Stimulated activated memory B cell treated with anti-CD40 and anti-IgM and Interleukin-4, amounts not matched to agents 10 μg/mL and 1 μg/mL and 100 μg/mL, for 72 hours (primary cell): ENCODE results near the gene REPIN1.

Experiments used
- ATAC-seq: fragments of 150-1000 bp; cut with Tn5 transposase; 2 replicates; pipeline ENCODE4 v1.10.0; 2021
- H3K27ac Mint-ChIP-seq: one replicate; pipeline ENCODE4 v1.8.0; 2022; ENCODE audit warnings: mild to moderate bottlenecking, mixed read lengths
- H3K27me3 Mint-ChIP-seq: one replicate; pipeline ENCODE4 v1.8.0; 2022; ENCODE audit warnings: mixed read lengths
- H3K36me3 Mint-ChIP-seq: one replicate; pipeline ENCODE4 v1.8.0; 2022; ENCODE audit warnings: mixed read lengths
- H3K4me1 Mint-ChIP-seq: one replicate; pipeline ENCODE4 v1.8.0; 2022; ENCODE audit warnings: mixed read lengths
- H3K4me3 Mint-ChIP-seq: one replicate; pipeline ENCODE4 v1.8.0; 2022; ENCODE audit warnings: mild to moderate bottlenecking, moderate library complexity, mixed read lengths
- H3K9me3 Mint-ChIP-seq: one replicate; pipeline ENCODE4 v1.8.0; 2022; ENCODE audit warnings: mixed read lengths

Gene REPIN1

GRCh38 chr7:150407588-150408392 is 39.2 kb downstream of the REPIN1 start:
- peak overlapping the region; percentile 93 for H3K27ac Mint-ChIP-seq
- no peak for ATAC-seq
- H3K9me3 Mint-ChIP-seq, result no peaks in the 10 kb centered on the region
- H3K4me1 Mint-ChIP-seq, result peaks cover 63% of the 10 kb centered on the region
- H3K4me3 Mint-ChIP-seq, result peak overlapping the region; percentile 63
- peaks cover 45% of the 10 kb centered on the region for H3K36me3 Mint-ChIP-seq
- no peaks in the 10 kb centered on the region for H3K27me3 Mint-ChIP-seq

GRCh38 chr7:150408393-150409299 is 40.0 kb downstream of the REPIN1 start:
- peak; percentile 81 for ATAC-seq
- peak overlapping the region; percentile 93 for H3K27ac Mint-ChIP-seq

GRCh38 chr7:150409300-150410030 is 40.8 kb downstream of the REPIN1 start:
- Mint-ChIP-seq H3K4me3 (peak overlapping the region; percentile 63), H3K4me1 (peaks cover 57% of the 10 kb centered on the region), H3K9me3 (no peaks in the 10 kb centered on the region), H3K36me3 (peaks cover 53% of the 10 kb centered on the region), H3K27me3 (no peaks in the 10 kb centered on the region), H3K27ac (peak overlapping the region; percentile 93)
- no peak for ATAC-seq

More at GRCh38 chr7:150408393-150409299, 40.0 kb downstream of the REPIN1 start:
- H3K36me3 Mint-ChIP-seq, result peaks cover 53% of the 10 kb centered on the region
- peaks cover 63% of the 10 kb centered on the region for H3K4me1 Mint-ChIP-seq
- peak overlapping the region; percentile 63 for H3K4me3 Mint-ChIP-seq
- H3K9me3 Mint-ChIP-seq, result no peaks in the 10 kb centered on the region
- no peaks in the 10 kb centered on the region for H3K27me3 Mint-ChIP-seq

- H3K4me3 Mint-ChIP-seq, result no peak overlapping the region
- peaks cover 53% of the 10 kb centered on the region for H3K36me3 Mint-ChIP-seq
- H3K27ac Mint-ChIP-seq, result no peak overlapping the region
- H3K4me1 Mint-ChIP-seq, result peaks cover 58% of the 10 kb centered on the region
- ATAC-seq, result no peak
- H3K27me3 Mint-ChIP-seq, result no peaks in the 10 kb centered on the region
- no peaks in the 10 kb centered on the region for H3K9me3 Mint-ChIP-seq
These were observed 41.5 kb downstream of the REPIN1 start for GRCh38 chr7:150410131-150410530.

GRCh38 chr7:150410680-150411346 is 42.2 kb downstream of the REPIN1 start:
- H3K27me3 Mint-ChIP-seq, result no peaks in the 10 kb centered on the region
- no peak overlapping the region for H3K4me3 Mint-ChIP-seq
- H3K4me1 Mint-ChIP-seq, result peaks cover 53% of the 10 kb centered on the region
- H3K27ac Mint-ChIP-seq, result no peak overlapping the region
- no peak for ATAC-seq
- H3K9me3 Mint-ChIP-seq, result no peaks in the 10 kb centered on the region
- peaks cover 48% of the 10 kb centered on the region for H3K36me3 Mint-ChIP-seq

- H3K27ac Mint-ChIP-seq, result peak overlapping the region; percentile 8
- peaks cover 46% of the 10 kb centered on the region for H3K4me1 Mint-ChIP-seq
- peaks cover 45% of the 10 kb centered on the region for H3K36me3 Mint-ChIP-seq
- no peak for ATAC-seq
- H3K4me3 Mint-ChIP-seq, result no peak overlapping the region
- no peaks in the 10 kb centered on the region for H3K9me3 Mint-ChIP-seq
- H3K27me3 Mint-ChIP-seq, result no peaks in the 10 kb centered on the region
These were observed 43.0 kb downstream of the REPIN1 start for GRCh38 chr7:150411606-150412005.

GRCh38 chr7:150412016-150412415 is 43.4 kb downstream of the REPIN1 start:
- Mint-ChIP-seq H3K4me3 (no peak overlapping the region), H3K27ac (peak overlapping the region; percentile 8), H3K9me3 (no peaks in the 10 kb centered on the region), H3K4me1 (peaks cover 43% of the 10 kb centered on the region), H3K27me3 (no peaks in the 10 kb centered on the region), H3K36me3 (peaks cover 43% of the 10 kb centered on the region)
- ATAC-seq, result no peak

GRCh38 chr7:150412518-150413488 is 44.2 kb downstream of the REPIN1 start:
- H3K4me3 Mint-ChIP-seq, result no peak overlapping the region
- H3K4me1 Mint-ChIP-seq, result peaks cover 39% of the 10 kb centered on the region
- H3K27me3 Mint-ChIP-seq, result no peaks in the 10 kb centered on the region
- H3K27ac Mint-ChIP-seq, result peak overlapping the region; percentile 8
- ATAC-seq, result no peak
- no peaks in the 10 kb centered on the region for H3K9me3 Mint-ChIP-seq
- H3K36me3 Mint-ChIP-seq, result peaks cover 40% of the 10 kb centered on the region

- ATAC-seq, result no peak
- Mint-ChIP-seq H3K36me3 (peaks cover 35% of the 10 kb centered on the region), H3K27me3 (no peaks in the 10 kb centered on the region), H3K4me1 (peaks cover 34% of the 10 kb centered on the region), H3K4me3 (no peak overlapping the region), H3K27ac (no peak overlapping the region), H3K9me3 (no peaks in the 10 kb centered on the region)
These were observed 45.0 kb downstream of the REPIN1 start for GRCh38 chr7:150413640-150414081.

- H3K9me3 Mint-ChIP-seq, result no peaks in the 10 kb centered on the region
- peak overlapping the region; percentile 16 for H3K27ac Mint-ChIP-seq
- no peak overlapping the region for H3K4me3 Mint-ChIP-seq
- no peak for ATAC-seq
- peaks cover 29% of the 10 kb centered on the region for H3K4me1 Mint-ChIP-seq
- H3K27me3 Mint-ChIP-seq, result no peaks in the 10 kb centered on the region
- peaks cover 24% of the 10 kb centered on the region for H3K36me3 Mint-ChIP-seq
These were observed 46.8 kb downstream of the REPIN1 start for GRCh38 chr7:150415161-150416153.

- Mint-ChIP-seq H3K4me1 (peaks cover 33% of the 10 kb centered on the region), H3K27ac (no peak overlapping the region), H3K36me3 (peaks cover 11% of the 10 kb centered on the region), H3K4me3 (no peak overlapping the region), H3K9me3 (no peaks in the 10 kb centered on the region), H3K27me3 (no peaks in the 10 kb centered on the region)
- no peak for ATAC-seq
These were observed 48.6 kb downstream of the REPIN1 start for GRCh38 chr7:150417239-150417638.

- H3K27ac Mint-ChIP-seq, result no peak overlapping the region
- ATAC-seq, result no peak
- no peaks in the 10 kb centered on the region for H3K27me3 Mint-ChIP-seq
- no peaks in the 10 kb centered on the region for H3K9me3 Mint-ChIP-seq
- peaks cover 31% of the 10 kb centered on the region for H3K4me1 Mint-ChIP-seq
- H3K4me3 Mint-ChIP-seq, result no peak overlapping the region
- peaks cover 8% of the 10 kb centered on the region for H3K36me3 Mint-ChIP-seq
These were observed 49.2 kb downstream of the REPIN1 start for GRCh38 chr7:150417863-150418262.

GRCh38 chr7:150420242-150420641 is 51.6 kb downstream of the REPIN1 start:
- Mint-ChIP-seq H3K4me1 (peaks cover 16% of the 10 kb centered on the region), H3K36me3 (no peaks in the 10 kb centered on the region), H3K4me3 (no peak overlapping the region), H3K27ac (peak overlapping the region; percentile 14), H3K9me3 (no peaks in the 10 kb centered on the region), H3K27me3 (no peaks in the 10 kb centered on the region)
- no peak for ATAC-seq
